ENCODE results near the gene TUSC1.
"Not testable (repeated sequence)": the region's sequence is repeated elsewhere in the genome, so short reads cannot be mapped to it uniquely, and the experiment has no call there.

The TUSC1 gene

GRCh38 chr9:25678147-25678666 lies at the start of gene TUSC1:
Gene TUSC1 (minus strand): TSS chr9:25678444. CDS start chr9:25678312, 132 bp downstream.
- DNase-seq = no peak

- no peak for DNase-seq
These were observed 48.7 kb upstream of the TUSC1 start for GRCh38 chr9:25726871-25727410.

GRCh38 chr9:25724424-25724823 lies 46.2 kb upstream of the TUSC1 start:
- DNase-seq = no peak

- no peak for DNase-seq
These were observed 38.1 kb upstream of the TUSC1 start for GRCh38 chr9:25716220-25716872.

GRCh38 chr9:25709941-25710340 lies 31.7 kb upstream of the TUSC1 start:
- DNase-seq = no peak

- no peak for DNase-seq
These were observed 26.6 kb upstream of the TUSC1 start for GRCh38 chr9:25704800-25705199.

GRCh38 chr9:25703701-25704357 lies 25.6 kb upstream of the TUSC1 start:
- no peak for DNase-seq

- no peak for DNase-seq
These were observed 24.3 kb upstream of the TUSC1 start for GRCh38 chr9:25702536-25702935.

- DNase-seq = not testable (repeated sequence)
These were observed 22.7 kb upstream of the TUSC1 start for GRCh38 chr9:25700899-25701298.

- DNase-seq = no peak
These were observed 22.2 kb upstream of the TUSC1 start for GRCh38 chr9:25700430-25700829.

GRCh38 chr9:25691786-25692185 lies 13.5 kb upstream of the TUSC1 start:
- no peak for DNase-seq

GRCh38 chr9:25684321-25684720 lies 6.1 kb upstream of the TUSC1 start:
- DNase-seq = no peak

- DNase-seq = no peak
These were observed 3.0 kb upstream of the TUSC1 start for GRCh38 chr9:25681266-25681665.

- no peak for DNase-seq
These were observed 659 bp upstream of the TUSC1 start for GRCh38 chr9:25678846-25679360.

- DNase-seq = no peak
These were observed 720 bp downstream of the TUSC1 start for GRCh38 chr9:25677301-25678146.

- not testable (repeated sequence) for DNase-seq
These were observed 2.4 kb downstream of the TUSC1 start for GRCh38 chr9:25675858-25676257.

GRCh38 chr9:25658571-25658970 lies 19.7 kb downstream of the TUSC1 start:
- DNase-seq = no peak

GRCh38 chr9:25654417-25654816 lies 23.8 kb downstream of the TUSC1 start:
- no peak for DNase-seq

GRCh38 chr9:25648116-25648515 lies 30.1 kb downstream of the TUSC1 start:
- DNase-seq = no peak

GRCh38 chr9:25636026-25636425 lies 42.2 kb downstream of the TUSC1 start:
- no peak for DNase-seq

GRCh38 chr9:25629231-25629630 lies 49.0 kb downstream of the TUSC1 start:
- no peak for DNase-seq

Data from DMS153 (cell line).